GM12872 (cell line): ENCODE data around the gene NBEAL1.

Source experiments
- TF ChIP-seq, protein P1 (sequence below): IDR thresholded peaks from 3 replicates; pipeline ENCODE4 v1.5.1; 2011; ENCODE audit warnings: low read depth, mild to moderate bottlenecking, low read length, moderate library complexity; ENCODE audit not compliant: insufficient read depth

NBEAL1 gene

DNA sequence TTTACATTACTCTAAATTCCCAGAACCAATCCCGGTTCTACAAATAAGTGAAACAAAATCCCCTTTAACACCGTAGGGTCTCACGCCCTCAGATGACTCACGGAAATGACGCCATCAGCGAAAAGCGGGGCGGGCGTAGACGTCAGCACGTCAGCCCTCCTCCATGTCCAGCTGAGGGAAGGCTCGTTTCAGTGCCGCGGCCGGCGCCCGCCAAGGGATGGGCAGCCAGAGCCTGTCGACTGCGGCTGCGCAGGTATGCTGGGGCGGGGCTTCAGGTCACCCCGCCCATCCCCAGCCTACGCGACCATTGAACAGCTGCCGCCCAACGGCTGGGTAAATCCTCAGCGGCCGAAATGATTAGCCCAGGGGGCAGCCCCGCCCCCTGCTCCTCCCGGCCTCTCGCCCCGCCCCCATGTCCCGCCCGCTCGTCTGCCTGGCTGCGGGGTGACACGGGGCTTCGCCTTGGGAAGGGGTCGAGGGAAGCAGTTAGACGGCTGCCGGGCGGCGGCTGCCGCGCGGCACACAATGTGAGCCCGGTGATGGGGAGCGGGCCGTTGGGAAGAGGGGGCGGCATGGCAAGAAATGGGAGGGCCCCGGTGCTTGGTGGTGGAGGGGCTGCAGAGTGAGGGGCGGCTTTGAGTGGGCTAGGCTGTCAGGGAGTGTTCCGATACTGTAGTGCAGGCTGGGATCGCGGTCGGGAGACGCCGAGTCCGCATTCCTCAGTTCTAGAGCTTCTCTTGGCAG is at the start of gene NBEAL1:
NBEAL1 (plus strand) TSS at position 420 of the 744 bp plus-strand sequence. CDS start 1,510 bp downstream, outside the sequence.
- TF ChIP-seq, protein P1, sequence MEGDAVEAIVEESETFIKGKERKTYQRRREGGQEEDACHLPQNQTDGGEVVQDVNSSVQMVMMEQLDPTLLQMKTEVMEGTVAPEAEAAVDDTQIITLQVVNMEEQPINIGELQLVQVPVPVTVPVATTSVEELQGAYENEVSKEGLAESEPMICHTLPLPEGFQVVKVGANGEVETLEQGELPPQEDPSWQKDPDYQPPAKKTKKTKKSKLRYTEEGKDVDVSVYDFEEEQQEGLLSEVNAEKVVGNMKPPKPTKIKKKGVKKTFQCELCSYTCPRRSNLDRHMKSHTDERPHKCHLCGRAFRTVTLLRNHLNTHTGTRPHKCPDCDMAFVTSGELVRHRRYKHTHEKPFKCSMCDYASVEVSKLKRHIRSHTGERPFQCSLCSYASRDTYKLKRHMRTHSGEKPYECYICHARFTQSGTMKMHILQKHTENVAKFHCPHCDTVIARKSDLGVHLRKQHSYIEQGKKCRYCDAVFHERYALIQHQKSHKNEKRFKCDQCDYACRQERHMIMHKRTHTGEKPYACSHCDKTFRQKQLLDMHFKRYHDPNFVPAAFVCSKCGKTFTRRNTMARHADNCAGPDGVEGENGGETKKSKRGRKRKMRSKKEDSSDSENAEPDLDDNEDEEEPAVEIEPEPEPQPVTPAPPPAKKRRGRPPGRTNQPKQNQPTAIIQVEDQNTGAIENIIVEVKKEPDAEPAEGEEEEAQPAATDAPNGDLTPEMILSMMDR: no peak

DNA sequence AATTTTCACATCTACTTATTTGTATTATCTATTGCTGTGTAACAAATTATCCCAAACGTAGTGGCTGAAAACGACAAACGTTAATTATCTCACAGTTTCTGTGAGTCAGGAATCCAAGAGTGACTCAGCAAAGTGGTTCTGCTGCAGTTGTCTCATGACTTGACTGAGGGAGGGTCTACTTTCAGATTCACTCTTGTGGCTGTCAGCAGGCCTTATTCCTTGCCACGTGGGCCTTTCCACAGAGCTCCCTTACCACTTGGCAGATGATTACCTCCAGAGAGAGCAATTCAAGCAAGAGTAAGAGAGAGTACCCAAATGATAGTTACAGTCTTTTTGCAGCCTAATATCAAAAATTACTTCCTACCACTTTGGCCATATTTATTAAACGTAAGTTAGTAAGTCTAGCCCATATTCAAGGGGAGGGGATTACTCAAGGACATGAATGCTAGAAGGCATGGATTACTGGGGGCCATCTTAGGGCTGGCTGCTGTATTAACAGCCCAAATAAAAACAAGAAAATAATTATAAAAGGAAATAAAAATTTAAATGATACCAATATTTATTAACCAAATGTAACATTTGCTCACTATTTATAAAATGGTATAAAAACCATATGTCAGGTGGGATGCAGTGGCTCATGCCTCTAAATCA is 48.7 kb upstream of the NBEAL1 start:
- TF ChIP-seq, protein P1: no peak

DNA sequence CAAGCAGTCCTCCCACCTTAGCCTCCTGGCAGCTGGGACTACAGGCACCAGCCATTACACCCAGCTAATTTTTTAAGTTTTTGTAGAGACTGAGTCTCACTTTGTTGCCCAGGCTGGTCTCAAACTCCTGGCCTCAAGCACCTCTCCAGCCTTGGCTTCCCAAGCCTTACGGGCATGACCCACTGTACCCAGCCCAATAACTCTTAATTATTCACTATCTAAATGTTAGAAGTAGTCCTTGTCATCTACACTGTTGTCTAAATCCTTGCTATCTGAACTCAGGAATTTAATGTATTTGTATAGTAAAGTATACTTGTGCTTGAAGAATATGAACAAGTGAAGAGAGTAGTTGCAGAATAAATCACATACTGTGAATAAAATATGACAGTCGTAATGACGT is 37.9 kb upstream of the NBEAL1 start:
- TF ChIP-seq, protein P1: no peak

DNA sequence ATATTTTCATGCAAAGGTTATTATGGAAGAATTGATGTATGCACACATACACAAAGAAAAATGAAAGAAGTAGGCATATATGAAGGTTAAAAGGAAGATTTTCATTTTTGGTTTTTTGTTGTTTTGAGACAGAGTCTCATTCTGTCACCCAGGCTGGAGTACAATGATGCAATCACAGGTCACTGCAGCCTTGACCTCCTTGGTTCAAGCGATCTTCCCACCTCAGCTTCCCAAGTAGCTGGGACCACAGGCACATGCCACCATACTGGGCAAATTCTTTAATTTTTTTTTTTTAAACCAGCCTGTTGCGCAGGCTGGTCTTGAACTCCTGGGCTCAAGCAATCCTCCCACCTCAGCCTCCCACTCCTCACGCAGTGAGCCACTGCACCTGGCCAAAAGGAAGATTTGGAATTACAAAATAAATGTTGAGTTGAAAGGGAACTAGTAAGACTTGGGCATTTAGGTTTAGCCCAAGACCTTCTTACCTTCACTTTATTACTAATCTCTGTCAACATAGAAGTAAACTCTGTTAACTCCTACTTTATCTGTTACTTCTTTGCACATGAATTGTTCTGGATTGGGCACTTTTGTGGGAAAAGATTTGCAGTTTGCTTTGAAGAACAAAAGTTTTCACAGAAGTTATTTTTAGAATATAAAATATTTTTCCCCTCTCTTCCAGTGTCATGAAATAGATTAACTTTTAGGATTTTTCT is 31.7 kb upstream of the NBEAL1 start:
- TF ChIP-seq, protein P1: no peak

DNA sequence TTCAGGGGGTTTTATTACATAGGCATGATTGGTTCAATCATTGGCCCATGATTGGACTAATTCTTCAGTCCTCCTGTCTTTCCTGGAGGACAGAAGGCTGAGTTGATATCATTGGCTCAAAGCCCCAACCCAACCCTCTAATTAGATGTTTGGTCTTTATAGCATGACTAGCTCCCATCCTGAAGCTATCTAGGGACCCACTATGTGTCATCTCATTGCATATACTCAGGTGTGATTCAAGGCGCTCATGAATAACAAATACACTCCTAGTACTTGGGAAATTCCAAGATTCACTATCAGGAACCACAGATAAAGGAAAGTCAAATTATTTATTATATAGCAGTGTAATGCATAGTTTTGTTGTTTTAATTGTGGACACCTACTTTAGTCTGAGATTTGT is 24.9 kb upstream of the NBEAL1 start:
- TF ChIP-seq, protein P1: no peak

DNA sequence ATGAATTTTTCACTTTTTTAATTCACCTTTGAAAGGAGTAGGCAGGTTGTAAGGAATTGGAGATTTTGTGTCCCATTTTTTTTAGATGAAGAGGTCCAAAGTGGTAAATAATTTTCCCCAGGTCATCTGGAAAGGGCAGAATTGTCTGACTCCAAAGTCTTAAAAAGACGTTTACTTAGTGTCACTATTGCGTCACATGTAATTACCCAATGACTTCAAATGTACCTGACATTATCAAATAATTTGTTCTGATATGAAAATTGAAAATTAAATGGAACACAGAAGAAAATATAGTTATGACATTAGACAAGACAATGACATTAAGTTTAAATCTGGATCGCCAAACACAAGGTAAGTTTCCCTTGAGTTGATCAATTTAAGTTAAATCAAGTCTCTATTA is 24.2 kb upstream of the NBEAL1 start:
- TF ChIP-seq, protein P1: no peak

DNA sequence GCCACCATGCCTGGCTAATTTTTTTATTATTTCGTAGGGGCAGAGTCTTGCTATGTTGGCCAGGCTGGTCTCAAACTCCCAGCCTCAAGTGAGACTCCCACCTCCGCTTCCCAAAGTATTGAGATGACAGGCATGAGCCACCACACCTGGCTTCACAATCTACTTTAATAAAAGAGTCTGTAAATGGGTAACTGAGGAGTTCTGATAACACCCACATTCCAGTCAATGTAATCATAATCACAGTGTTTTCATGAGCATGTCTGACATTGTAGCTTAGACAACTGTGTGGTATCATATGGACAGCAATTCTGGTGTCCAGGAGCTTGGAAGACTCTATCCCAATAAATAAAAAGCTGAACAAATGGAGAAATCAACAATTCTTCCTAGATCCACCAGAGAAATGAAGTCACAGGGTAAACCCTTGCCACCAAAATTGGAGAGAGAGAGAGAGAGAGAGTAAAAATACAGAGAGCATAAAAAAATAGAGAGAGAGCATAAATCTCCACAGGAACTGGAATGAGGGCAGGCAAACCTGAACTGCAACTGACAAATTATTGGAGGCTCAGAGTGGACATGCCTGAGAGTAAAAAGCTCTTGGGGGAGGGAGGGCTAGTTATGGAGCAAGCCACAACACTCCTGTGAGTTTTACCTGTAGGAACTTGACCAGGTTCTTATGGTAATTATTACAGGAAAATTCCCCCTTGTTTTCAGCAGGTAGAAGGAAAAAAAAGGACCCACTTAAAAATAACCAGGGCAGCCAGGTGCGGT is 12.4 kb upstream of the NBEAL1 start:
- TF ChIP-seq, protein P1: no peak
